NCI-H2196 (cell line): Measurements from ENCODE around the gene KLHL6.
A peak's percentile ranks its signal among the peaks of the same experiment; 100 is the strongest.
"Not testable (repeated sequence)": the region's sequence is repeated elsewhere in the genome, so short reads cannot be mapped to it uniquely, and the experiment has no call there.

Source experiments
- DNase-seq: peaks from one replicate; lab custom pipeline; 2025; ENCODE audit not compliant: unreplicated experiment; lab: John Stamatoyannopoulos, UW

The KLHL6 gene

GRCh38 chr3:183449791-183450190, 105.7 kb downstream of the KLHL6 start:
- no peak for DNase-seq

DNA sequence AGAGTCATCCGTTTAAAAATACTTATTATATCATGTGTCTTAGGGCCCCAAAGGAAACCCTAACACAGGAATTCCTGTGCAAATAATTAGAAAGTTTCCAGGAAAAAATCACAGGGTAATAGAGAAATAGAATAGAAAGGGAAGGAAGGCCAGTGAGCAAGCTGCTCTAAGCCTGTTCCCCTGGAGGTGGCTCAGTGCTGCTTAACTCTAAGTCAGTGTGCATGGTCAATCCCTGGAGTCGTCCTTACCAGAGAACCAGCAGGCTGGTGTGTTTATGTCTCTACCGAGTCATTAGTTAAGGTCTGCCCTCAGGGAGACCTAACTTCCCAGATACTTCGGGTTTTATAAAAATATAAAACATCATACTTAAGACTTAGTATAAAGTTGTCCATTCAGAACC, 106.1 kb downstream of the KLHL6 start:
- peak; percentile 18 for DNase-seq

GRCh38 chr3:183448369-183449128, 107.0 kb downstream of the KLHL6 start:
- no peak for DNase-seq

- peak; percentile 96 for DNase-seq
These were observed 108.1 kb downstream of the KLHL6 start for GRCh38 chr3:183447206-183448001.

DNA sequence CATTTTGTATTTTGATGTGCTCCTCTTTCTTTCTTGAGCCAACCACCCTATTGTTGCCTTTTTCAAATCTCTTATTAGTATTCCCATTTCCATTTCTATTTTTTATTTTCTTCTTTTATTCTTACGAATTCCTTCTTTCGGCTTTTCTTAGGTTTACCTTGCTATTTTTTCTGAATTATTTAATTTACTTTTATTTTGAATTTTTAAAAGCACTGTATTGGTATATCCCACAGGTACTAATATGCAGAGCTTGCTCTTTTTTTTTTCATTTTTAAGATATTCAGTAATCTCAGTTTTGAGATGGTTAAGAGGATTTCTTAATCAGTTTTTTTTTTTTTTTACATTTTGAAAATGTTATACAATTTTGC, 108.7 kb downstream of the KLHL6 start:
- no peak for DNase-seq

- no peak for DNase-seq
These were observed 110.8 kb downstream of the KLHL6 start for GRCh38 chr3:183444748-183445147.

DNA sequence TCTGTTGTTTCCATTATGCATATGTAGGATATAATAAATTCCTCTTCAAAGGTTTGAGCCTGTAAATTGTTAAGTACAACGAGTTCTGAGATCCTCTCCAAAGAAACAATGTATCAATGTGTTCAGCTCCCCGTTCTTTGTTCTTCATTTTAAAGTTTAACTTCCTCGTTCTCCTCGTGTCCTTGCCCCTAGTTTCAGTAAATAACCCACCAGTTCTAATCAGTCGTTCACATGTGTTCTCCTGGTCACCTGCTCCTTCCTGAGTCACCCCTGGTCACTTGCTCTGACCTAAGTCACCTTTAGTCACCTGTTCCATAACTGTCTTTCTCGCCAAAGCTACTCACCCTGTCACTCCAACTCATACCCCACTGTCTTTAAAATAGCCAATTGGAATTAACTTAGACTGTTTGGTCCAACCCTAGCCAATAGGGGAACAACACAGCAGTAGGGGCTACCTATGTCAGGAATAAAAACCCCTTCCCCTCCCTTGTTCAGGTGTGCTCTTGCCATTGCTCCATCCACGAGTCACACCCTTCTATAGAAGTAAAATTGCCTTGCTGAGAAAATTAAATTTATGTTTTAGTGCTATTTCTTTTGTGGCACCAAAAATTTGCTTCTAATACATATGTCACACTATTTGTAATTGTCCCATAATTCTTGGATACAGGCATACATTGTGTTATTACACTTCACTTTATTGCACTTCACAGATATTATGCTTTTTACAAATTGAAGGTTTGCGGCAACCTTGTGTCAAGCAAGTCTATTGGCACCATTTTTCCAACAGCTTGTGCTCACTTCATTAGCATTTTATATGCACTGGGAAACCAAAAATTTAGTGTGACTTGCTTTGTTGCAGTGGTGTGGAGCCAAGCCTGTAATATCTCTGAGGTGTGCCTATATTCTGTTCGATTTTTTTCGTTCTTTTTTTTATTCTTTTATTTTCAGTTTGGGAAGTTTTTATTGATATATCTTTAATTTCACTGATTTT, 111.8 kb downstream of the KLHL6 start:
- DNase-seq: no peak

DNA sequence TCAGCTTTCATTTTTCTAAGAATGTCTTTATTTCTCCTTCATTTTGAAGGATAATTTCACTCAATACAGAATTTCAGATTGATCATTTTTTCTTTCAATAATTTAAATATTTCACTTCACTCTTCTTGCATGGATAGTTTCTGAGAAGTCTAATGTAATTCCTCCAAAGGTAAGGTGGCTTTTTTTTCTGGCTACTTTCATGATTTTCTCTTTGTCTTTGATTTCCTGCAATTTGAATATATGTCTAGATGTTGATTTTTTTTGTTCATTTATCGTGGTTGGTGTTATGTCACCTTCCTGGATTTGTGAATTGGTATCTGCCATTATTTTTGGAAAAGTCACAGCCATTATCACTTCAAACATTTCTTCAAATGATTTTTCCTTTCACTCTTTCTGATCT, 112.5 kb downstream of the KLHL6 start:
- no peak for DNase-seq

GRCh38 chr3:183440521-183440920, 115.0 kb downstream of the KLHL6 start:
- DNase-seq: not testable (repeated sequence)

DNA sequence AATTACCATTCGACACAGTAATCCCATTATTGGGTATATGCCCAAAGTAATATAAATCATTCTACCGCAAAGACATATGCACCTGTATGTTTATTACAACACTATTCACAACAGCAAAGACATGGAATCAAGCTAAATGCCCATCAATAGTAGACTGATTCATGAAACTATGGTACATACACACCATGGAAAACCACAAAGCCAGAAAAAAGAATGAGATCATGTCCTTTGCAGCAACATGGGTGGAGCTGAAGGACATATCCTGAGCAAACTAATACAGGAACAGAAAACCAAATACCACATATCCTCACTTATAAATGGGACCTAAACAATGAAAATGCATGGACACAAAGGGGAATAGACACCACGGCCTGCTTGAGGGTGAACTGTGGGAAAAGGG, 116.0 kb downstream of the KLHL6 start:
- DNase-seq: no peak

DNA sequence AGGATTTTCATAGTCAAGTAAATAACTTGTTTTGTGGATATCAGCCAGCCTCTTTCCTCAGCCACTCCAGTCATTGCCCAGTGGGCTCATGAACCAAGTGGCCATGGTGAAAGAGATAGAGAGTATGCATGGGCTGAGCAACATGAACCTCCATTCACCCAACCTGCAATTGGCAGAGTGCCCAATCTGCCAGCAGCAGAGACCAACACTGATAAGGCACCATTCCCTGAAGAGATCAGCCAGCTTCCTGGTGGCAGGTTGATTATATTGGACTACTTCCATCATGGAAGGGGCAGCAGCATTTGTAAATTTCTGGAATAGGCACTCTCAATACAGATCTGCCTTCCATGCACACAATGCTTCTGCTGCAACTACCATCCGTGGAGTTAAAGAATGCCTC, 116.8 kb downstream of the KLHL6 start:
- DNase-seq: peak; percentile 61

DNA sequence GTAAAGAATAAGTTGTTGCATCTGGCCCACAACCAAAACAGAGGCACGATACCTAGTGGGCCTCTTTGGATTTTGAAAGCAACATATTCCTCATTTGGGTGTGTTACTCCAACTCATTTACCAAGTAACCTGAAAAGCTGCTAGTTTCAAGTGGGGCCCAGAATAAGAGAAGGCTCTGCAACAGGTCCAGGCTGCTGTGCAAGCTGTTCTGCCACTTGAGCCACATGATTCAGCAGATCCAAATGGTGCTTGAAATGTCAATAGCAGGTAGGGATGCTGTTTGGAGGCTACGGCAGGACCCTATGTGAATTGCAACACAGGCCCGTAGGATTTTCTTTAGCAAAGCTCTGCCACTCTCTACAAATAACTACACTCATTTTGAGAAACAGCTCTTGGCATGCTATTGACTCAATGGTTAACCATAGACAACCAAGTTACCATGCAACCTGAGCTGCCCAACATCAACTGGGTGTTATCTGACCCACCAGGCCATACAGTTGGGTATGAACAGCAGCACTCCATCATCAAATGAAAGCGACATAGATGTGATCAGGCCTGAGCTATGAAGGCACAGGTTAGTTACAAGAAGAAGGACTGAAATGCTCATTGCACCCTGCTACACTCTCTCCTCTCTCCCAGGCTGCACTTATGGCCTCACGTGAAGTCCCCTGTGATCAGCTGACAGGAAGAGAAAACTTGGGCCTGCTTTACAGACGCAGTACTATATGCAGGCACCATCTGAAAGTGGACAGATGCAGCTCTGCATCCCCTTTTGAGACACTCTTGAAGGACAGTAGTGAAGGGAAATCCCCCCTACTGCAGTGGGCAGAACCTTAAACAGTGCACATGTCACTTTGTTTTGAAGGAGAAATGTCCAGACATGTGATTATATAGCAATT, 117.6 kb downstream of the KLHL6 start:
- no peak for DNase-seq
